HG02588 (cell line): ENCODE data around the gene COA8.

Experiments used
- ATAC-seq: cut with Tn5 transposase; IDR thresholded peaks from one replicate; pipeline ENCODE4 v1.9.1; 2021; ENCODE audit warnings: mild to moderate bottlenecking, moderate library complexity; ENCODE audit not compliant: unreplicated experiment

The COA8 gene, protein sequence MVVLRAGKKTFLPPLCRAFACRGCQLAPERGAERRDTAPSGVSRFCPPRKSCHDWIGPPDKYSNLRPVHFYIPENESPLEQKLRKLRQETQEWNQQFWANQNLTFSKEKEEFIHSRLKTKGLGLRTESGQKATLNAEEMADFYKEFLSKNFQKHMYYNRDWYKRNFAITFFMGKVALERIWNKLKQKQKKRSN

GRCh38 chr14:103562429-103563225 lies at the start of gene COA8, which contains the start of gene BAG5:
Gene COA8 (plus strand): TSS chr14:103562960. CDS start chr14:103563002, 42 bp downstream.
Gene BAG5 (minus strand): TSS chr14:103562657. CDS start chr14:103561164, 1,493 bp downstream.
- peak; percentile 67 for ATAC-seq

GRCh38 chr14:103514596-103515421 lies 48.0 kb upstream of the COA8 start:
- no peak for ATAC-seq

GRCh38 chr14:103516426-103517173 lies 46.2 kb upstream of the COA8 start:
- no peak for ATAC-seq

- ATAC-seq, result no peak
These were observed 45.6 kb upstream of the COA8 start for GRCh38 chr14:103517174-103517566.

DNA sequence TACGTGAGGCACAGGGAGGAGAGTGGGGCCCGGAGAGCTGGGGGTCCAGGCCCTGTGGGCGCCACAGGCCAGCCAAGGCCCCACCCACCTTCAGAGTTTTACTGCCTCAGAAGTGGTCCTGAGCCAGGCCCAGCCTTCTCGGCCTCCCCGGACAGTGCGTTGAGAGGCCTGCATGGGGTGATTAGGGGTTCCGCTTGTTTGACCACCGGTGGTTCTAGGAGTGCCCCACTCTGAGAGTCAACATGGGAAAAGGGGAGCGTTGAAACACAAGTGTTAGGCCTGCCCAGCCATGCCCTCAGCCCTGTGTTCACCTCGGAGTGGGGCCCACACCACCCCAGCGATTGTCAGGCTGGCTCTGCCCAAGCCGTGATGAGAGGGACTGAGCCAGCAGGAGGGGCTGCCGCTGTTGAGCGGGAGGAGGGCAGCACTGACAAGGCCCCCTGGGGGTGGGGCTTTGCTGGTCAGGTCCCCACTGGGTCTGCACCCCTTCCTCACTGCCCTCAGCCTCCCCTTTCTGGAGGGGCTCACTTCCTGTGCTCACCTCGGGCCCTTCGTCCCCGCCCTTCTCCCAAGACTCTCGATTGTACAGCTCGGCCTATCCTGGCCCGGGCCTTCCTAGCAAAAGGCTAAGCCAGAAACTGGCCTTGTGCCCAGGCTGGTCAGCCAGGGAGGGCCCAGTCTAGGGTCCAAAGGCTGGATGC lies 44.9 kb upstream of the COA8 start:
- ATAC-seq, result no peak

- ATAC-seq, result no peak
These were observed 44.2 kb upstream of the COA8 start for GRCh38 chr14:103518422-103519042.

- no peak for ATAC-seq
These were observed 43.5 kb upstream of the COA8 start for GRCh38 chr14:103519043-103519836.

DNA sequence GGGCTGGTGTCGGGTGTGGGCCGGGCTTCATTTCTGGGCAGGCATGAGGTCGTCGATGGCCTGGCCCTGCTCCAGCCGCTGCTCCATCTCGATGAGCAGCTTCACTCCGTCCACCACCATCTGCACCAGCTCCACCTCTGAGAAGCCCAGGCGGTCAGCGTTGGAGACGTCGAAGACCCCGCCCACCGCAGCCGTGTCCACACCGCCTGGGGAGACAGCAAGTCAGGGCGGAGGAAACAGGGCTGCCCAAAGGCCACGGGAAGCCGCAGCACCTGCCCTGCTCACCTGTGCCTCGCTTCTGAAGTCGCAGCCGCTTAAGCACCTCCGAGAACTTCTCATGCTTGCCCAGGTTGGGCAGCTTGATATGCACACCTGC lies 42.9 kb upstream of the COA8 start:
- ATAC-seq, result no peak

- no peak for ATAC-seq
These were observed 42.5 kb upstream of the COA8 start for GRCh38 chr14:103520269-103520656.

DNA sequence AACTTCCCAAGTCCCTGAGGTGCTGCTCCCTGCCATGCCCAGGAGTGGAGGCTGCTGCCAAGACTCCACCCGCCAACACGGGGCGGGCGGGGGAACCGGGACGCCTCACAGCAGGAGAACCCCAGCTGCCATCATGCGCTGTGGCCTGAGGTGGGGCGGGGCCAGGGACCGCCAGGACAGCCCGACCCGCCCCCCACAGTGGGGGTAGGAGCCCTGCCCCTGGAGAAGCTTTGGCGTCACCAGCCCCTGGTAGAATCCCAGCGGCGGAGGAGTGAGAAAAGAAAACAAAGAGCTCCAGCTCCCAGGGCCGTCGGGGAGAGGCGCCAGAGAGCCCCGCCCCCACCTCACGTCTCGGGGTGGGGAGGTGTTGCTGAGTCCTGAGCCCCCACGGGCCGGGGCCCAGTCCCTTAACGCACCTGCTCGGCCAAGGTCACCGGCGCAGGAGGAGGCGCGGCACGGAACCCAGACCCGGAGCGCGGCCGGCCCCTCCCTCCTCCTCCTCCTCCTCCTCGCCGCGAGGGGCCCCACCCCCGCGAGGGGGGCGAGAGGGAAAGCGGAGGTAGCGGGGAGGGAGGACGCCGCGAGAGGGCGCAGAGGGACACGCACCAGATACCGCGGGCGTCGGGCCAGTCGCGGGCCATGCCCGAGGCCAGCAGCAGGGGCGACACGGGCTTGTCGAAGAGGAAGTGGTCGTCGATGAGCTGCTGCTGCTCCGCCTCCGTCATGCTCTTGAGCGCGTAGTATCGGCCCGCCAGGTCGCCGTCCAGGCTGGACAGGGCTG lies 41.9 kb upstream of the COA8 start:
- ATAC-seq, result no peak

DNA sequence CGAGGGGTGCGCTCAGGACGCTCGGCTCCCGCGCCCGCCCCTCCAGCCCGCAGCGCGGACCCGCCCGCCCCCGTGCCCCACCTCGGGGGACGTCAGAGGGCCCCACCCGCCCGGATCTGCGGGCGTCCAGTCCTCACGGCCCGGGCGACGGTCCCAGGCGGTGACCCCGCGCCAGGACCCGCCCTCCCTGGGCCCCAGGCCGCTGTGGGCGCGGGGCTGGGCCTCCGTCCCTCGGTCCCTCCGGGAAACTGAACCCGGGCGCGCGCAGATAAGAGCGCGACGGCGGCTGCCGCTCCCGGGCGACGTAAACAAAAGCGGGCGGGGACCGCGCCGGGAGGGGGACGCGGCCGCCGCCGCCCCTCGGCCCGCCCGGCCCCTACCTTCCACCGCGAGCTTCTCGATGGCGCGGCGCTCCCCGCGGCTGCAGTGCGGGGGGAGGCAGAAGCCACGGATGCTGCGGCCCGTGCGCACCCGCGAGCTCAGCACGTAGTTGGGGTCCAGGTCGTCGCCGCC lies 41.3 kb upstream of the COA8 start:
- no peak for ATAC-seq

GRCh38 chr14:103521951-103522563 lies 40.7 kb upstream of the COA8 start:
- ATAC-seq, result no peak

GRCh38 chr14:103522649-103523574 lies 39.8 kb upstream of the COA8 start, which contains the start of gene CKB:
Gene CKB (minus strand): TSS chr14:103522830. CDS start chr14:103522493, 337 bp downstream.
- ATAC-seq, result no peak

DNA sequence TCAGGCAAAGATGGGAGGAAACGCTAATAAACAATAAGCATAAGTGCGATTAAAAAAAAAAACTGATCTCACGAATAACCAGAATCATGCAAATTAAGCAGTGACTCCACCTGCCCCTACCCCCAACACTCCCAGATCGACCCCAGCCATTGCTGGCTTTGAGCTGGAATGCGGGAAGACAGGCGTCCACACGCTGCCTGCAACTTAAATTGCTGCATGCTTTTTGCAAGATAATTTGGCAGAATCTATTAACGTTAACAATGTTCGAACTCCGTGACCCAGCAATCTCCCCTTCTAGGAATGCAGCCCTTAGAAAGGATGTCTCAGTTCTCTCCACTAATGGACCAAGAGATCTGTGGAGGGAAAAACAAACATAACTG lies 39.2 kb upstream of the COA8 start:
- no peak for ATAC-seq

DNA sequence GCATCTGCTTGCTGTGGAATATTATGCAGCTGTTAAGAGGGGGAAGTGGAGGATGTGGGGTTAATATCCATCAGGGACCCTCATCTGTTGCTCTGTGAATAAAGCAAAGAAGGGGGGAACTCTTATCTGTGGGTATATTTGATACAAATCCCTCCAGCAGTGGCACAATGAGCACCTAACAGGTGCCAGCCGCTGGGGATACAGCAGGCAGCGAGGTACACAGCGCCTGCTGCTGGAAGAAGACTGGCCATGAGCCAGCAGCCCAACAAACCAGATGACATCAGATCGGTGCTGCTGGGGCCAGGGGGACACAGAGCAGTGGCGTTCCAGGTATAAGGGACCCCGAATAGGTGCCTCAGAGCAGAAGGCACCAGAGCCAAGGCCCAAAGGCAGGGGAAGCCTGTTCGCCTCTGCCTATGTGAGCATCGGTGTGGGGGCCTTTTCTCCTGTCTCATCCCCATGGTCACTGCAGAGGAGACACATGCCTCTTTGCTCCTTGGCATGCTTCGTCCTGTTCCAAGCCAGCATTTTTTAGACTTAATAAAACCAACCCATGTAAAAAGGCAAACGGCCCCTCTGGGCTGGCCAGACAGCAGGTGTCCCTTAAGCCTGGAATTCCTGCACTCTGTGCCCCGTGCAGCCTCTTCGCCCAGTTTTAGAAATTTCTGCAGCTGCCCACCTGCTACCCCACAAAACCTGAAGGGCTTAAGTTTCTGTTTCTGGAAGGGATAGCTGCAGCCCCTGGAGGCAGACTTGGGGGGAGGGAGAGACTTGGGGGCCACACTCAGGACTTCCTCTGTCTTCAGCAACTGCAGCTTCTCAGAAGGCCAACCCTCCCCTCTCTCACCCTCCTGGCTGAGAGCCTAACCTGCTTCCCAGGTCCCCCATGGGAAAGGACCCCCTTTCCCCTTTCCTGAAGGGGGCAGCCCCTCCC lies 38.5 kb upstream of the COA8 start:
- ATAC-seq, result no peak
